Thyroid gland (tissue), 4 donors: Measurements from ENCODE around the gene MYH7B. TPM values are rescaled to one million over a fixed set of nuclear protein-coding genes. Genes with fewer than 3 reads are reported as not detected.

Experiments used
- DNase-seq, 2 donors: peaks; one replicate each; pipeline ENCODE4 v3.0.0-alpha.2; 2019
- H3K27ac ChIP-seq, 3 donors: fragments of 200-600 bp; sonication (generic); 1 replicate in 2 of 3; 2 replicates in 1 of 3; pipeline ENCODE4 v1.5.1; 2016 to 2019; ENCODE audit warnings: mild to moderate bottlenecking in 1 of 3, moderate library complexity in 1 of 3
- H3K27me3 ChIP-seq: fragments of 200-600 bp; sonication (generic); one replicate; pipeline ENCODE4 v1.5.1; 2019
- H3K36me3 ChIP-seq, 2 donors: fragments of 200-600 bp; sonication (generic); one replicate each; pipeline ENCODE4 v1.5.1; 2016 to 2019
- H3K4me1 ChIP-seq, 2 donors: fragments of 200-600 bp; sonication (generic); one replicate each; pipeline ENCODE4 v1.5.1; 2017 to 2019
- H3K4me3 ChIP-seq, 3 donors: fragments of 200-600 bp; sonication (generic); replicated peaks in 1 of 3; 1 replicate in 2 of 3; 2 replicates in 1 of 3; pipeline ENCODE4 v1.5.1; 2016; ENCODE audit warnings: mild to moderate bottlenecking in 1 of 3
- H3K9me3 ChIP-seq: fragments of 200-600 bp; sonication (generic); one replicate; pipeline ENCODE4 v1.5.1; 2017
- POLR2A ChIP-seq, 2 donors: fragments of 450-650 bp; IDR thresholded peaks; one replicate each; pipeline ENCODE4 v1.6.1; 2017; ENCODE audit warnings: antibody characterized with exemption in 2 of 2, mild to moderate bottlenecking in 2 of 2, moderate library complexity in 1 of 2
- WGBS, 2 donors: methylation state at CpG; one replicate each; pipeline ENCODE4 v1.1.5; 2017; 5-methylcytosine and 5-hydroxymethylcytosine counted together
- intact Hi-C: fragments of 100-400 bp; cut with DNase I; formaldehyde crosslinking; loops from one replicate; pipeline ENCODE4 v1.15.1; 2023
- total RNA-seq, 4 donors: library from RNA; depleted of rRNA; stranded (reverse); fragments of >200 nt; gene quantifications; one replicate each; pipeline ENCODE4 v1.2.3, GENCODE V29; 2016
- TF ChIP-seq, protein P1 (sequence below), 6 experiments: fragments of 200-600 bp in 3 of 6; fragments of 450-650 bp in 3 of 6; sonication (generic) in 3 of 6; IDR thresholded peaks; one replicate each; pipeline ENCODE4 v1.5.1; 2016 to 2019; ENCODE audit warnings: antibody characterized with exemption in 6 of 6, mild to moderate bottlenecking in 2 of 6, inconsistent platforms in 1 of 6, moderate library complexity in 1 of 6

Gene MYH7B
- total RNA-seq, 4 donors from 2014 or later: 0.63 to 2.0 (median 1.4) TPM

DNA sequence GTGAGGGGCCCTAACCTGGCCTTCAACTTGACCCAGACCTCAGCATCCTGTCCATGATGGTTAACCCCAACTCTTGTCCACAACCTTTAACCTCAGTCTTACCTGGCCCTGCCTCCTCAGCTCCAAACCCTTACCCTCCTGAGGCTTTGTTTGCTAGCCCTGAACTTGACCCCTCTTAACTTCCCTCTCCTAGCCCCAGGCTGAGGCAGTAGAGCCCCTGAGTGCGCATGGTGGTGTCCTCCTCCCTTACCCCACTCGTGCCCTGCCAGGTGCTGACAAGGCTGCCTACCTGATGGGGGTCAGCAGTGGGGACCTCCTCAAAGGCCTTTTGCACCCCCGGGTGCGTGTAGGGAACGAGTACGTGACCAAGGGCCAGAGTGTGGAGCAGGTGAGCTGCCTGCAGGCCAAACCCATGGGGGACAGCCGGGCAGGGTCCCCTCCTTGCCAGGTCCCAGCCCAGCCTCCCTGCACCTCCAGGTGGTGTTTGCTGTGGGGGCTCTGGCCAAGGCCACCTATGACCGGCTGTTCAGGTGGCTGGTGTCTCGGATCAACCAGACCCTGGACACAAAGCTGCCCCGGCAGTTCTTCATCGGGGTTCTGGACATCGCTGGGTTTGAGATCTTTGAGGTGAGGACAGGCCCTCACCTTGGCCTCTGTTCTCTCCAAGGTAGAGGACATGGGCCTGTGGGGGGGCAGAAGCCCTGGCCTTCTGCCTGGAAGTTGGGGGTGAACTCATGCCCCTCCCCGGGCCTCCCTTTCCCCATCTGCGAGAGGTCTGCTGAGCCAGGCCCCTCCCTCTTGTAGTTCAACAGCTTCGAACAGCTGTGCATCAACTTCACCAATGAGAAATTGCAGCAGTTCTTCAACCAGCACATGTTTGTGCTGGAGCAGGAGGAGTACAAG is 31.9 kb downstream of the MYH7B start:
- no peaks in the 10 kb centered on the region for H3K27me3 ChIP-seq
- no peak for DNase-seq
- no peaks in the 10 kb centered on the region for H3K9me3 ChIP-seq
- TF ChIP-seq, protein P1, sequence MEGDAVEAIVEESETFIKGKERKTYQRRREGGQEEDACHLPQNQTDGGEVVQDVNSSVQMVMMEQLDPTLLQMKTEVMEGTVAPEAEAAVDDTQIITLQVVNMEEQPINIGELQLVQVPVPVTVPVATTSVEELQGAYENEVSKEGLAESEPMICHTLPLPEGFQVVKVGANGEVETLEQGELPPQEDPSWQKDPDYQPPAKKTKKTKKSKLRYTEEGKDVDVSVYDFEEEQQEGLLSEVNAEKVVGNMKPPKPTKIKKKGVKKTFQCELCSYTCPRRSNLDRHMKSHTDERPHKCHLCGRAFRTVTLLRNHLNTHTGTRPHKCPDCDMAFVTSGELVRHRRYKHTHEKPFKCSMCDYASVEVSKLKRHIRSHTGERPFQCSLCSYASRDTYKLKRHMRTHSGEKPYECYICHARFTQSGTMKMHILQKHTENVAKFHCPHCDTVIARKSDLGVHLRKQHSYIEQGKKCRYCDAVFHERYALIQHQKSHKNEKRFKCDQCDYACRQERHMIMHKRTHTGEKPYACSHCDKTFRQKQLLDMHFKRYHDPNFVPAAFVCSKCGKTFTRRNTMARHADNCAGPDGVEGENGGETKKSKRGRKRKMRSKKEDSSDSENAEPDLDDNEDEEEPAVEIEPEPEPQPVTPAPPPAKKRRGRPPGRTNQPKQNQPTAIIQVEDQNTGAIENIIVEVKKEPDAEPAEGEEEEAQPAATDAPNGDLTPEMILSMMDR (IDR thresholded peaks at IDR 0.05): no peak
- TF ChIP-seq POLR2A (IDR thresholded peaks at IDR 0.05): no peak
- H3K27ac ChIP-seq: no peak overlapping the region
- WGBS, 2 donors: 64 to 69% methylated on average over 7 to 10 of the region's 15 CpGs
- H3K4me3 ChIP-seq: no peak overlapping the region
- intact Hi-C loops: no loop called here
- no peaks in the 10 kb centered on the region for H3K36me3 ChIP-seq
- peaks cover 0 to 7% of the 10 kb centered on the region in 2 donors for H3K4me1 ChIP-seq

DNA sequence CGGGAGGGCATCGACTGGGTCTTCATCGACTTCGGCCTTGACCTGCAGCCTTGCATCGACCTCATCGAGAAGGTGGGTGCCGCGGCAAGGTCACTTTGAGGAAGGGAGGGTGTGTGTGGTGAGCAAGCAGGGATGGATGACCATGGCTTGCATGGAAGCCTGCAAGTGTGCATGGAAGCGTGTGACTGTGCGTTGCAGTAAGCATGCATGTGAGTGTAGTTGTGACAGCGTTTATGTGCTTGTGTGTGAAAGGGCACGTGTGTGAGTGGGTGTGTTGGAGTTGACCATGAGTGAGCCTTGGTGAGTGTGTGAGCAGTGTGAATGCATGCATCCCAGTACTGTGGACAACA is 32.5 kb downstream of the MYH7B start:
- intact Hi-C loops: no loop called here

GRCh38 chr20:34989118-34989517 is 33.5 kb downstream of the MYH7B start:
- H3K36me3 ChIP-seq: peaks cover 10 to 12% of the 10 kb centered on the region in 2 donors
- no peaks in the 10 kb centered on the region for H3K4me1 ChIP-seq
- TF ChIP-seq POLR2A (IDR thresholded peaks at IDR 0.05): no peak
- TF ChIP-seq, protein P1 (IDR thresholded peaks at IDR 0.05): no peak
- no peak for DNase-seq
- intact Hi-C loops: no loop called here
- H3K27ac ChIP-seq: no peak overlapping the region
- 93 to 95% methylated on average over 4 of the region's 4 CpGs for WGBS, 2 donors
- H3K9me3 ChIP-seq: no peaks in the 10 kb centered on the region
- H3K4me3 ChIP-seq: no peak overlapping the region
- no peaks in the 10 kb centered on the region for H3K27me3 ChIP-seq

More for the DNA sequence above, 32.5 kb downstream of the MYH7B start:
- 82 to 84% methylated on average over 11 to 12 of the region's 12 CpGs for WGBS, 2 donors
- Histone ChIP-seq H3K27ac (no peak overlapping the region), H3K9me3 (no peaks in the 10 kb centered on the region), H3K4me3 (no peak overlapping the region), H3K27me3 (no peaks in the 10 kb centered on the region), H3K36me3 (peaks cover under 1 to 3% of the 10 kb centered on the region in 2 donors), H3K4me1 (peaks cover 0 to 7% of the 10 kb centered on the region in 2 donors)
- DNase-seq: no peak
- TF ChIP-seq, protein P1 (IDR thresholded peaks at IDR 0.05): no peak
- TF ChIP-seq POLR2A (IDR thresholded peaks at IDR 0.05): no peak

DNA sequence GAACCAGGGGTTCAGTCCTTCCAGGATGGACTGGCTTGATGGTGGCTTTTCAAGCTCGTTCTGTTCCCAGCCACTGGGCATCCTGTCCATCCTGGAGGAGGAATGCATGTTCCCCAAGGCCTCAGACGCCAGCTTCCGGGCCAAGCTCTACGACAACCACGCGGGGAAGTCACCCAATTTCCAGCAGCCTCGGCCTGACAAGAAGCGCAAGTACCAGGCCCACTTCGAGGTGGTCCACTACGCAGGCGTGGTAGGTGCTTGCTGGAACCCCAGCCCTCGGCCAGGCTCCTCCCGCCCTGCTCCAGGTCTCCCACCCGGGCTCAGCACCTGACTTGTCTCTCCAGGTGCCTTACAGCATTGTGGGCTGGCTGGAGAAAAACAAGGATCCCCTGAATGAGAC is 34.0 kb downstream of the MYH7B start:
- no peaks in the 10 kb centered on the region for H3K9me3 ChIP-seq
- H3K27ac ChIP-seq: no peak overlapping the region
- H3K4me3 ChIP-seq: no peak overlapping the region
- intact Hi-C loops: no loop called here
- H3K27me3 ChIP-seq: no peaks in the 10 kb centered on the region
- peaks cover 11 to 15% of the 10 kb centered on the region in 2 donors for H3K36me3 ChIP-seq
- no peaks in the 10 kb centered on the region for H3K4me1 ChIP-seq
- TF ChIP-seq POLR2A (IDR thresholded peaks at IDR 0.05): no peak
- DNase-seq: no peak
- WGBS, 2 donors: 78 to 95% methylated on average over 10 to 11 of the region's 14 CpGs

DNA sequence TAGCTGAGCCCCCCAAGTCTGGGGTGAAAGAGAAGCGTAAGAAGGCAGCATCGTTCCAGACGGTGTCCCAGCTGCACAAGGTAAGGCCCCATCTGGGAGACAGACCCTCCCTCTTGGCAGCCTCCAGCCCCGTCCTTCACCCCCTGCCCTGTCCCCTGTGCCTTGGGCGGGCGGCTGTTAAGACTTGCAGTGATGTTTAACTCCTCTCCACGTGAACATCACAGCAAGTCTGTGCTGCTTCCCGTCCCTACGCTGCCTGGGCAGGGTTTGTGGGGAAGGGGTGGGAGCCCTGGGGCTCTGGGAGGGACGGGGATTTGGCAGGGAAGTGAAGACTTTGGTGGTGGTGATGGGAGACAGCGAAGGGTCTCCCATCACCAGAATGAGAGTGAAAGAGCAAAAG is 34.6 kb downstream of the MYH7B start:
- Histone ChIP-seq H3K4me3 (no peak overlapping the region), H3K36me3 (peaks cover 13 to 21% of the 10 kb centered on the region in 2 donors), H3K27ac (no peak overlapping the region), H3K27me3 (no peaks in the 10 kb centered on the region), H3K9me3 (no peaks in the 10 kb centered on the region), H3K4me1 (no peaks in the 10 kb centered on the region)
- TF ChIP-seq, protein P1 (IDR thresholded peaks at IDR 0.05): no peak
- no peak for TF ChIP-seq POLR2A (IDR thresholded peaks at IDR 0.05)
- 82 to 83% methylated on average over 11 of the region's 11 CpGs for WGBS, 2 donors
- intact Hi-C loops: no loop called here
- DNase-seq: no peak
